GM12878 (cell line): ENCODE results near the gene APOH. TPM values are rescaled to one million over a fixed set of nuclear protein-coding genes. Genes with fewer than 3 reads are reported as not detected.

Source experiments
- ATAC-seq: fragments of 200-7000 bp; cut with Tn5 transposase; 3 replicates; pipeline ENCODE4 v1.9.1; 2020; ENCODE audit warnings: mild to moderate bottlenecking, moderate library complexity
- BruUV-seq: library from RNA; stranded (reverse); fragments of 400-500 nt; replicated peaks from 2 replicates; lab custom pipeline; 2021; lab: Mats Ljungman, UMichigan
- CTCF ChIA-PET: fragments of 300-600 bp; sonication (Branson Sonifier 250); formaldehyde crosslinking; extraction: SDS; loops from one replicate; lab custom pipeline; 2021; ENCODE audit warnings: inconsistent platforms; lab: Yijun Ruan, JAX
- POLR2A ChIA-PET: fragments of 350-600 bp; formaldehyde crosslinking; extraction: SDS; loops from one replicate; lab custom pipeline; 2021; ENCODE audit warnings: inconsistent platforms; lab: Charles Lee
- RAD21 ChIA-PET: fragments of 300-600 bp; sonication (Branson Sonifier 250); formaldehyde crosslinking; loops from one replicate; lab custom pipeline; 2023; ENCODE audit warnings: antibody characterized with exemption; ENCODE audit not compliant: unreplicated experiment; lab: Charles Lee
- SMC1A ChIA-PET: fragments of 300-600 bp; sonication (Branson Sonifier 250); formaldehyde crosslinking; loops from one replicate; lab custom pipeline; 2023; ENCODE audit not compliant: unreplicated experiment, uncharacterized antibody; lab: Charles Lee
- DNase-seq: peaks from one replicate; pipeline ENCODE4 v3.0.0-alpha.2; 2011; ENCODE audit warnings: low read depth, low spot score
- FAIRE-seq: peaks from 3 replicates; lab custom pipeline; 2011; peaks lifted over from hg19 to GRCh38; lab: Jason Lieb, UNC
- H2AFZ ChIP-seq: 2 replicates; pipeline ENCODE4 v1.6.0; 2011; ENCODE audit warnings: low read depth, low read length, control low read depth; ENCODE audit not compliant: control insufficient read depth
- H3K27ac ChIP-seq: 2 replicates; pipeline ENCODE4 v1.5.1; 2011; ENCODE audit warnings: control low read depth; ENCODE audit not compliant: control insufficient read depth, insufficient read depth
- H3K27me3 ChIP-seq, 2 experiments: replicated peaks in 1 of 2; 2 replicates each; pipeline versions ENCODE4 v1.6.0 to v1.6.1; 2011; ENCODE audit warnings: low read length in 1 of 2; ENCODE audit not compliant: control insufficient read depth in 2 of 2, insufficient read depth in 2 of 2
- H3K36me3 ChIP-seq, 2 experiments: 2 replicates each; pipeline ENCODE4 v1.5.1; 2011; ENCODE audit warnings: low read length in 1 of 2; ENCODE audit not compliant: control insufficient read depth in 2 of 2, insufficient read depth in 2 of 2
- H3K4me1 ChIP-seq: 2 replicates; pipeline ENCODE4 v1.6.1; 2011; ENCODE audit warnings: mild to moderate bottlenecking, low read length, moderate library complexity, mixed read lengths; ENCODE audit not compliant: control insufficient read depth, insufficient read depth
- H3K4me2 ChIP-seq: 2 replicates; pipeline ENCODE4 v1.6.0; 2011; ENCODE audit warnings: control low read depth; ENCODE audit not compliant: control insufficient read depth, insufficient read depth
- H3K4me3 ChIP-seq: fragments of 200-600 bp; sonication (generic); 2 replicates; pipeline ENCODE4 v1.5.1; 2016
- H3K79me2 ChIP-seq: 2 replicates; pipeline ENCODE4 v1.6.0; 2011; ENCODE audit warnings: low read length; ENCODE audit not compliant: control insufficient read depth, insufficient read depth
- H3K9ac ChIP-seq: 2 replicates; pipeline ENCODE4 v1.8.0; 2011; ENCODE audit warnings: low read length, control low read depth, mixed read lengths; ENCODE audit not compliant: control insufficient read depth, insufficient read depth
- H3K9me3 ChIP-seq: replicated peaks from 3 replicates; pipeline ENCODE4 v1.5.1; 2011; ENCODE audit warnings: mild to moderate bottlenecking, low read length; ENCODE audit not compliant: control insufficient read depth, insufficient read depth
- H4K20me1 ChIP-seq: 2 replicates; pipeline ENCODE4 v1.6.0; 2011; ENCODE audit not compliant: control insufficient read depth, insufficient read depth
- CBX5 ChIP-seq: sonication (generic); IDR thresholded peaks from 2 replicates; pipeline ENCODE4 v1.6.1; 2016; ENCODE audit warnings: low read depth, moderate library complexity, mild to moderate bottlenecking, inconsistent platforms
- CHD2 ChIP-seq: IDR thresholded peaks from 2 replicates; pipeline ENCODE4 v1.6.1; 2011; ENCODE audit warnings: low read depth, low read length, improper control_type of control experiment, borderline replicate concordance
- CHD4 ChIP-seq: fragments of 200-600 bp; sonication (generic); IDR thresholded peaks from 2 replicates; pipeline ENCODE4 v1.6.1; 2016; ENCODE audit warnings: mild to moderate bottlenecking
- IRF4 ChIP-seq: IDR thresholded peaks from 2 replicates; pipeline ENCODE4 v1.6.1; 2011; ENCODE audit warnings: low read depth, low read length
- KAT2A ChIP-seq: conservative IDR thresholded peaks from 2 replicates; pipeline ENCODE4 v1.6.1; 2011; ENCODE audit warnings: low read depth, low read length; ENCODE audit not compliant: control insufficient read depth
- KLF5 ChIP-seq: fragments of 450-650 bp; IDR thresholded peaks from 2 replicates; pipeline ENCODE4 v1.6.1; 2014; ENCODE audit warnings: mild to moderate bottlenecking; ENCODE audit not compliant: partially characterized antibody
- MYC ChIP-seq: IDR thresholded peaks from 2 replicates; pipeline ENCODE4 v1.6.1; 2011; ENCODE audit warnings: mild to moderate bottlenecking, low read length, moderate library complexity, inconsistent platforms; ENCODE audit not compliant: insufficient read depth, insufficient replicate concordance, insufficient read length, severe bottlenecking
- NBN ChIP-seq: fragments of 450-650 bp; IDR thresholded peaks from 2 replicates; pipeline ENCODE4 v1.6.1; 2016
- PBX3 ChIP-seq: IDR thresholded peaks from 2 replicates; pipeline ENCODE4 v1.6.1; 2011; ENCODE audit warnings: mild to moderate bottlenecking, low read depth, low read length, moderate library complexity; ENCODE audit not compliant: insufficient replicate concordance
- RAD21 ChIP-seq: IDR thresholded peaks from 2 replicates; pipeline ENCODE4 v1.6.1; 2011; ENCODE audit warnings: mild to moderate bottlenecking, low read depth, low read length, moderate library complexity; ENCODE audit not compliant: insufficient read depth
- RELB ChIP-seq: fragments of 450-650 bp; IDR thresholded peaks from 2 replicates; pipeline ENCODE4 v1.6.1; 2017; ENCODE audit warnings: low read depth, mild to moderate bottlenecking, moderate library complexity
- TCF7 ChIP-seq: IDR thresholded peaks from 2 replicates; pipeline ENCODE4 v1.6.1; 2014; ENCODE audit warnings: antibody characterized with exemption, borderline replicate concordance
- ZNF207 ChIP-seq: fragments of 450-650 bp; IDR thresholded peaks from 2 replicates; pipeline ENCODE4 v1.6.1; 2014; ENCODE audit warnings: antibody characterized with exemption, mild to moderate bottlenecking, borderline replicate concordance
- in situ Hi-C: fragments of 300-500 bp; cut with MboI; formaldehyde crosslinking; loops from 9 replicates; pipeline ENCODE4 v1.14.3; 2018; ENCODE audit warnings: mixed read lengths
- intact Hi-C: fragments of 100-400 bp; cut with micrococcal nuclease; formaldehyde crosslinking; loops from one replicate; pipeline ENCODE4 v1.14.2; 2022; ENCODE audit not compliant: unreplicated experiment
- polyA plus RNA-seq, 11 experiments: library from polyadenylated mRNA; depleted of rRNA in 4 of 11; unstranded in 6 of 11; stranded (reverse) in 5 of 11; fragments of >200 nt; fragmentation: Nextera tagmentation in 4 of 11; fragmentation: Illumina TruSeq in 1 of 11; extraction: Ambion mirVana in 4 of 11; extraction: Trizol in 1 of 11; gene quantifications; 1 replicate in 1 of 11; 2 replicates in 10 of 11; pipeline versions ENCODE4 v1.2.1 to v1.2.3, GENCODE V29; 2011 to 2016; ENCODE audit warnings: inconsistent platforms in 2 of 11, missing spikeins in 2 of 11, low read depth in 1 of 11
- total RNA-seq, 4 experiments: library from RNA; depleted of rRNA in 3 of 4; stranded (reverse); fragments of >200 nt in 3 of 4; fragmentation: Illumina TruSeq in 1 of 4; extraction: Trizol in 1 of 4; gene quantifications; 2 replicates each; pipeline versions ENCODE4 v1.2.1 to v1.2.3, GENCODE V29; 2013 to 2021

Gene APOH
- total and polyA plus RNA-seq, 10 of the 15 experiments (the other 5 are each of a cell fraction or from before 2014, with no cell fraction given), result 1.8 TPM; not detected in 9

- TF ChIP-seq RELB (no peak), TCF7 (no peak), CHD4 (no peak), KLF5 (no peak), CBX5 (no peak), NBN (no peak), KAT2A (no peak), CHD2 (no peak), IRF4 (no peak)
These were observed 46.4 kb upstream of the APOH start (continued) for GRCh38 chr17:66275651-66276050.

- Histone ChIP-seq H3K27ac (no peak overlapping the region), H3K27me3 (no peaks in the 10 kb centered on the region), H3K36me3 (no peaks in the 10 kb centered on the region), H3K4me2 (no peak overlapping the region), H4K20me1 (no peaks in the 10 kb centered on the region), H3K4me1 (no peaks in the 10 kb centered on the region), H3K79me2 (no peaks in the 10 kb centered on the region), H3K4me3 (no peak overlapping the region), H3K9ac (no peak overlapping the region), H3K9me3 (no peaks in the 10 kb centered on the region), H2AFZ (no peak overlapping the region)
- ChIA-PET CTCF (interaction anchor here (0.9 to 1.1 kb wide), 2 partner anchors 280 to 294 kb away, joined by 3 read pairs; no protein-coding TSS in a partner anchor), RAD21 (no interaction called here), SMC1A (no interaction called here), POLR2A (no interaction called here)
- BruUV-seq, result no TSS peak
- FAIRE-seq, result no peak
- TF ChIP-seq ZNF207, result no peak
- TF ChIP-seq MYC, result no peak
- TF ChIP-seq RAD21, result no peak
- TF ChIP-seq PBX3, result no peak
- ATAC-seq, result no peak
- no peak for DNase-seq
- intact Hi-C loops (no loop called here), in situ Hi-C loops (no loop called here)
These were observed 44.3 kb upstream of the APOH start for GRCh38 chr17:66273586-66273848.
